UCSD-AML1 (cell line): ENCODE data around the gene CHD5.

Experiments
- DNase-seq: peaks from one replicate; lab custom pipeline; 2025; ENCODE audit not compliant: unreplicated experiment; lab: John Stamatoyannopoulos, UW

CHD5 gene

GRCh38 chr1:6154525-6155319 lies 25.4 kb downstream of the CHD5 start:
- peak; percentile 21 for DNase-seq

DNA sequence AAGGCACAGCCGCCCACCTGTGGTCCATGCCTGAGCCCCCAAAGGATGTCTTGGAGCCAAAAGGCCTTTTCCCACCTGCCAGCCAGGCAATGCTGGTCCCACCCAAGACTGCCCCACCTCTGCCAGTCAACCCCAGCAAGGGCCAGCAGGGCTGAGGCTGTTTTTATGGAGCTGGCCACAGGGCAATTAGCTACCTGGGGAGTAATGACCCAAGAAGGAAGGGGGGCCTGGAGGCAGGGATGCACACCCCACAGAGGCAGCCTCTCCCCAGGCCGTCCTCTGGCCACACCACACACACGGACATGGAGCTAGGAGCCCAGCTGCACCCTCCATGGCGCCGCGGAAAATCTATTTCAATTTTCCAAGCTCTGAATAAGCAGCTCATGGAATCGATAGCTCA lies 27.2 kb downstream of the CHD5 start:
- DNase-seq = no peak

GRCh38 chr1:6152181-6152580 lies 27.9 kb downstream of the CHD5 start:
- no peak for DNase-seq

DNA sequence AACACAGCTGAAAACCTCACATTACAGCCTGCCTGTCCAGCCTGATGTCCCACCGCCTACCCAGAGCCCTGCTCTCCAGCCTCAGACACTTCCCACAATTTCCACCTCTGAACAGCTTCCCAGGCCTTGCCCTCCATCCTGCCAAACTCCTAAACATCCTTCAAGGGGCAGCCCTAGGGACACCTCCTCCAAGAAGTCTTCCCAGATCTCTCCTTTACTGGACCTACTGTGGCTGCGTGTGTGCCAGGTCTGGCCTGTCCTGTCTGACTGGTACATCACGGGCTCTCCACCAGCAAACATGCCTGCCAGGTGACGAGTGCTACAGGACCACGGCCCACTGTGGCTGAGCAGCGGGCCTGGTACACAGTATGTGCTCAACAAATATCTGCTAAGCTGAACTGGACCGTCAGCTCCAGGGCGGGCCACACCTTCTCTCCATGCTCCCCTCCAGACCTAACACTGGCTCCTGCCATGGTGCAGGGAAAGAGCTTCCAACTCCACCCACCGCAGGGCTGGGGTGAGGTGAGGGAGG lies 28.8 kb downstream of the CHD5 start:
- DNase-seq = no peak

DNA sequence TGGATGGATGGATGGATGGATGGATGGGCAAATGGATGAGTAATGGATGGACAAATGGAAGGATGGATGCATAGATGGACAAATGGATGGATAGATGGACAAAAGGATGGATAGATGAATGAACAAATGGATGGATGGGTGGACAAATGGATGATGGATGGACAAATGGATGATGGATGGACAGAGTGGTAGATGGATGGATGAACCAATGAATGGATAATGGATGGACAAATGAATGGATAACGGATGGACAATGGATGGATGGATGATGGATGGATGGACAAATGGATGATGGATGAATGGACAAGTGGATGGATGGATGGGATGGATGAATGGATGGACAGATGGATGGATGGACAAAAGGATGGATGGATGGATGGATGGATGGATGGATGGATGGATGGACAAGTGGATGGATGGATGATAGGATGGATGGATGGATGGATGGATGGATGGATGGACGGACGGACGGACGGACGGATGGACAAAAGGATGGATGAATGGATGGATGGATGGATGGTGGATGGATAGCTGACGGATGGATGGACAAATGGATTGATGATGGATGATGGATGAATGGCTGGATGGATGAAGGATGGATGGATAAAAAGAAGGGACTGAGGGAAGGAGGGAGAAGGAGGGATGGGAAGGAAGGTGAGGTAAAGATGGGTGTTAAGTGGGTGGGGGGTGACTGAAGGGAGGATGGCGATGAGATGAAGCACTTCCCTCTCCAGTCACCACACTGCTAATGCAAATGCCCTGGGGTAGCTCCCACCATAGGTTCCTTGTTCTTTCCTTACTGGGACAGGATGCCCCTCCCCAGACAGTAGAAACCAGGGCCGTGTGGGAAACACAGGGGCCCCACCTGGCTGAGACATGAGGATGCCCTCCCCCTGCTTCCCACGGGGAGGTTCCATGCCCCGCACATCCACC lies 29.8 kb downstream of the CHD5 start:
- no peak for DNase-seq

GRCh38 chr1:6149597-6149996 lies 30.5 kb downstream of the CHD5 start:
- DNase-seq = no peak

- no peak for DNase-seq
These were observed 31.5 kb downstream of the CHD5 start for GRCh38 chr1:6148497-6149241.

- no peak for DNase-seq
These were observed 34.2 kb downstream of the CHD5 start for GRCh38 chr1:6145864-6146410.

GRCh38 chr1:6145396-6145750 lies 34.7 kb downstream of the CHD5 start:
- DNase-seq = no peak

- no peak for DNase-seq
These were observed 35.3 kb downstream of the CHD5 start for GRCh38 chr1:6144647-6145395.

GRCh38 chr1:6144175-6144574 lies 35.9 kb downstream of the CHD5 start:
- no peak for DNase-seq

DNA sequence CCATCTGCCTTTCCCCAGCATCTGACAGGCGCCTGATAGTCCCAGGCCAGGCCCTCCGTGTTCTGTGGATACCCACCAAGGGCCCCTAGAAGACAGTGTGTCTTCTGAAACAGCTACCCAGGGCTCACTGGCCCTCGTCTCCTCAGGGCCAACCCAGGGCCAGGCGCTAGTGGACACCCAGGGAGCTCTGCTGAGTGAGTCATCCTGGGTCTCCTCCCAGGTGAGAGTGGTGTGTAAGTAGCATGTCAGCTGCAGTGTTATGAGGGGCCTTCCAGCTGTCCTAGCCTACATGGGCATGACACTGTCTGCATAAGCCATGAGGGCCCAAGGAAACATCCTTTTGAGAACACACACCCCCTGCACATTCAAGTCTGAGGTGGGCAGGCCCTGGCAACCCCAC lies 36.7 kb downstream of the CHD5 start:
- DNase-seq = no peak

DNA sequence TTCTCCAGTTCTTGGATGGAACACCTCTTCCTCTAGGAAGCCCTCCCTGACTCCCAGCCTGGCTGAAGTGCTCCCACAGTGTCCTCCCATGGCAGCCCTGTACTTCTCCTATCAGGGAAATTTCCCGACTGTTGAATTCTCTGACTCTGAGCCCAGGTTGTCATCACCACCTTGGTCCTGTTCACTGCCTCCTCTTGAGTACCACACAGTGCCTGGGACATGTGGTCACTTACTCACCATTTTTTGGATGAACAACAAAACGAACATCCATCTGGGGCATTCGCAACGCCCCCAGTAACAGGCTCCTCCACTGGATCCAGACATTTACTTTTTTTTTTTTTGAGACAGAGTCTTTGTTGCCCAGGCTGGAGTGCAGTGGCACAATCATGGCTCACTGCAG lies 37.4 kb downstream of the CHD5 start:
- DNase-seq = no peak

GRCh38 chr1:6142036-6142621 lies 38.0 kb downstream of the CHD5 start:
- DNase-seq = no peak

- DNase-seq = peak; percentile 29
These were observed 38.5 kb downstream of the CHD5 start for GRCh38 chr1:6141592-6141991.

DNA sequence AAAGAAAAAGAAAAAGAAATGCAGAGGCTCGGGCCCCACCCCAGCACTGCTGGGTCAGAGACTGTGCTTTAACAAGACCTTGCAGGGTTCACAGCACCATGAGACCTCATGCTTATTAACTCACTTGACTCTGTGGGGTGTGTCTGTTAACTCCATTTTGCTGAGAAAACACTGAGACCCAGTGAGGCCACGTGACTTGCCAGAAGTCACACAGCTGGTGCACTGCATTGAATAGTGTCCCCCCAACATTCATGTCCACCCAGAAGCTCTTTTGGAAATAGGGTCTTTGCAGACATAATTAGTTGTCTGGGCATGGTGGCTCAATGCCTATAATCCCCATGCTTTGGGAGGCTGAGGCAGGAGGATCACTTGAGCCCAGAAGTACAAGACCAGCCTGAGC lies 39.7 kb downstream of the CHD5 start:
- DNase-seq = no peak

- DNase-seq = no peak
These were observed 42.4 kb downstream of the CHD5 start for GRCh38 chr1:6137758-6138157.

- DNase-seq = no peak
These were observed 43.5 kb downstream of the CHD5 start for GRCh38 chr1:6136516-6137220.
